HG03575 (cell line): ENCODE measurements around the gene ZDHHC13.

Experiments
- ATAC-seq: cut with Tn5 transposase; IDR thresholded peaks from one replicate; pipeline ENCODE4 v1.9.1; 2021; ENCODE audit not compliant: unreplicated experiment, insufficient number of reproducible peaks, low FRiP score; ENCODE audit errors: extremely low read depth

ZDHHC13 gene

GRCh38 chr11:19161651-19162050 lies 44.7 kb downstream of the ZDHHC13 start:
- no peak for ATAC-seq

- ATAC-seq, result no peak
These were observed 46.1 kb downstream of the ZDHHC13 start for GRCh38 chr11:19162951-19163505.

GRCh38 chr11:19163617-19164016 lies 46.6 kb downstream of the ZDHHC13 start:
- no peak for ATAC-seq

DNA sequence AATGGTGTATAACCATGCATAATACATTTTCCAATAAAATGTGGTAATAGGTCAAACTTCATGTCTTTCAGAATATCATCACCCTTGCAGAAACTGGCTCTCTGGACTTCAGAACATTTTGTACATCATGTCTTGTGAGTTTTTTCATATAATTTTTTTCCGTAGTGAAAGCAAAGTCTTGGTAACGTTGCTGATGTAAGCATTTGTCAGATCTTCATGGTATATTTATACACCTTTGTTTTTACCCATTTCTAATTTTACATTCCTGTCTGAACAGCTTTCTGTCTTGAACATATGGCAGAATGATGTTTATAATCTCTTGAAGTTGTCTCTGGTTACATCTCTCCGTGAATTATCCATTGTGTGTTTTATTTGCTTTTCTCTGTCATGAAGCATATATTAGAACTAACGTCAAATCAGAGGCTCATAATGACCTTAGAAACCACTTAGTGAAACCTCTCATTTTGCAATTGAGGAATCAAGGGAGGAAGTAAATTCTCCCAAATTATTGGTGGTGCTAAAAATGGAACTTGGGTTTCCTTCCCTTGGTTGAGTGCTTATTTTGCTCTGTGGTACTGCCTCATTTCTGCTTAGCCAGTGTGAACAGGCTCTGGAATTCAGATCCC lies 47.4 kb downstream of the ZDHHC13 start:
- ATAC-seq, result no peak

- ATAC-seq, result no peak
These were observed 47.9 kb downstream of the ZDHHC13 start for GRCh38 chr11:19164881-19165280.

- ATAC-seq, result no peak
These were observed 51.1 kb downstream of the ZDHHC13 start for GRCh38 chr11:19168090-19168489.

- no peak for ATAC-seq
These were observed 56.2 kb downstream of the ZDHHC13 start for GRCh38 chr11:19173004-19173689.

DNA sequence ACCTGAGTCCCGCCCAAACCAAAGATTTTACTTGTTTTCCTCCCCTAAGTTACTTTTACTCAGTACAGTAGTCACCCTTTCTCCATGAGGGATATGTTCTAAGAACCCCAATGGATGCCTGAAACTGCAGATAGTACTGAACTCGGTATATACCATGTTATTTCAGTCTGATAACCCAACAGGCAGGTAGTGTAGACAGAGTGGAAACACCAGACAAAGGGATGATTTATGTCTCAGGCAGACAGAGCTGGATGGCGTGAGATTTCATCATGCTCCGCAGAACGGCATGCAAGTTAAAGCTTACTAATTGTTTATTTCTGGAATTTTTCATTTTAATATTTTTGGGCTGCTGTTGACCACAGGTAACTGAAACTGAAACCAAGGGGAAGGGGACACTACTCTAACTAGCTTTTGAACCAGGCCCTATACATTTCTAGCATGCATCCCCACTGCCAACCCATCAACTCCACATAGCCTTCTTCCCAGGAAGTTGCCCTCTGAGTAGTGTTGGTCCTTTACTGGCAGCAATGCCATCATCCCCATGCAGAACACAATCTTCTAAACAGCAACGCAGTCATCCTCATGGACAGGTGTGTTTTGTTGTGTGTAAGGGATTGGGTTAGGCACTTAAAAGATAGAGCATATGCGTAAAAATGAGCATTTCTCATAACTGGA lies 57.1 kb downstream of the ZDHHC13 start:
- no peak for ATAC-seq

GRCh38 chr11:19176629-19177186 lies 59.7 kb downstream of the ZDHHC13 start:
- ATAC-seq, result no peak

DNA sequence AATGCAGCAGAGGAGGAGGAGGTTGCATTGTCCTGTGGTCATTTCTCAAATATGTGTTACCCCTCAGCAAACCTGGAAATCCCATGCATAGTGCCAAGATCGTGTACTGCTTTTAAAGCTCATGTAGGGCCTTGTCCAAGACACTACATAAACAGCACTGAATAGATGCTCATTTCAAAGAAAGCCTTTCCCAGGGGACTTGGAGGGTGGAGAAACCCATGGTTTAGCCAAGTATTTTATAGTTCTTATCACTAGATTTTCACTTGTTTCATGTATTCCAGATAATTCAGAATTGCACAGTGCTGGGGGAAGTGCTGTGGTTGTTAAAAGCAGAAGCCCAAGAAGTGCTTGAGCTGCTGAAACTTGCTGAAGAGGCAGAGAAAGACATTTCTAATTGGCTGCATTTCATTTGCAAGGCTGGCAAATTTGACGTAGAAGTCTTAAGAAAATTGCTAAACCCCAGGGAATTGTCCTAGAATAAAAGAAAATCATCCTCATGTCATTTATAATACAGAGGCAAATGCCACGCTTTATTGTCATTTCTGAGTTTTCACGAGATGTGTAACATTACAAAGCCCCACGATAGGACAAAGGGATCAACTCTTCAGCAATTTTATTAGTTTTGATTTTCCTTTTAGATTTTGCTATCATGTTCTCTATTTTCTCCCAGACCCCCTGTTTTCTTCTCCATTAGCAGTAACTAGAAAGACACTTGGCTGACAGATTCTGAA lies 64.7 kb downstream of the ZDHHC13 start:
- ATAC-seq, result no peak

GRCh38 chr11:19183646-19184045 lies 66.7 kb downstream of the ZDHHC13 start:
- ATAC-seq, result no peak

DNA sequence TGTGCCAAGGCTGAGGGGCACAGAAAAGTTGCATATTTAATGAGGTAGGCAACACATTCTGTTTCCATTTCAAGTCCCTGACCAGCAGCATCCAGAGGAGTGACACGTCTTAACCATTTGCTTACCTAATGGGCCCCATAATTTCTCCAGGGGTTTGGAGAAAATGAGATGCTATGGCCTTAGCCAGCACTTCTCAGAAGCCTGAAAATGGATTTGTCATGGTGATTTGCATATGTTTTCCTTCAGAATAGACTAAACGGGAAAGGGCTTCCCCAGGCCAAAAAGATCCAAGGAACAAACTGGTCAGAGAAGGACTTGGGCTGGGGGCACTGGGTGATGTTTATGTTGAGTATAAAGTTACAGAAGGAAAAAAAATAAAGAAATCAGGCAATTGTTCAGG lies 68.1 kb downstream of the ZDHHC13 start:
- no peak for ATAC-seq

GRCh38 chr11:19185516-19186052 lies 68.6 kb downstream of the ZDHHC13 start:
- ATAC-seq, result no peak

DNA sequence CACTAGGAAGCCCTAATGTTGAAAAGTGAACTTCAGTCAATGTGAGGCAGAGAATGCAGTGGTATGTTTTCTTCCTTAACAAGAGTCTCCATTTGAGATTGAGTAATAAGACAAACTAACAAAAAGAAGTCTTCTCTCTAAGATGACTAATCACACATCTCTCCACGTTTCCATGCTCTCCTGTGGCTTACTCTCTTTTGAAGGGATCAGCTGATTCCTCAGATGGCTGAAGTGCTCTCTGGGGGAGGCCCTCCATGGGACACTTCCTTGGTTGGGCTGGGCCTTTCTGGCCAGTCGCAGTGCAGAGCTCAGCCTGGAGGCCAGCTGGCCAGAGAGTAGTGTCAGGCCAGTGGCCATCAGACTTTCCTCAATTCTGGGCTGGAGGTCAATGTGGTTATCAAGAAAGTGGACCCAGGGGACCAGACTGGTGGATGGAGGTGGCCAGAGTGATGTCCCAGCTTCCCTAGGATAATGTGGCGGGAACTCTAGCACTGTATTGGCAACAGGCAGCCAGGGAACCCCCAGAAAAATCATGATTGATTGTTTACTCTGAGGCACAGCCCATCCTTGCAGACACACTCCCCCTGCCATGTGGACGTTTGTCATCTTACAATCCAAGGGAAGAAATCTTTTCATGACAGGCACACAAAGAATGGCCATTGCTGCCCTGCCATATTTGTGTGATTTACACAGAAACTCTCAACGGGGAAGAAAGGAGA lies 70.3 kb downstream of the ZDHHC13 start:
- ATAC-seq, result no peak

- ATAC-seq, result no peak
These were observed 70.9 kb downstream of the ZDHHC13 start for GRCh38 chr11:19187833-19188258.

DNA sequence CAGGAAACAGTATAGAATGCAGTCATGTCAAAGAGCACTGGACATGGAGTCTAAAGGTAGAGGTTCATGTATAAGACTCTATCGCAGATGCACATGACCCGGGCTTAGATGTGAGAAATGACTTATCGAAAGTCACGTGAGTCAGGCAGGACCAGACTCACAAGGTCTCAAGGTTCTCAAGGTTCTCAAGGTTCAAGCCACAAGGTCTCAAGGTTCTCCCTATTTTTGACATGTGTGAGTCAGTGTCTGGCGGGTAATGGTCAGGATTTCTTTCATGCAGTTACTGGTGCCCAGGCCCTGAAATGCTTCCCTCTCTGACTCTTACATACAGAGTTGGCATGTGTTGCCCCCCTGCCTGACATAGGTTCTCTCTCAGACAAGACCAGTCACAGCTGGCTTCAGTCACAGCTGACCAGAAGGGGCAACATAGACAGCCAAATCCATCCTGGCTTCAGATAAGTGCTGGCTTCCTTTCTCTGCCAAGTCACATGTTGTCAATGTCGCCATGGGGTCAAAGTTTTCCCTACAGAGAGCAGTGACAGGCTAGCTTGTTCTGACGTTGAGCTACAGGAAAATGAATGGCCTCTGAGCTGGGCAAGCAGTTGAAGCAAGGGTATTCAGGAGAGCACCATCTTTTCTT lies 74.7 kb downstream of the ZDHHC13 start:
- ATAC-seq, result no peak

GRCh38 chr11:19193916-19194315 lies 76.9 kb downstream of the ZDHHC13 start:
- no peak for ATAC-seq
